ENCODE data around the gene AFF3.

Gene AFF3

GRCh38 chr2:99888617-99889016 is 253.8 kb downstream of the AFF3 start:
- no peak for TF ChIP-seq CTCF (conservative IDR thresholded peaks at IDR 0.05; ENCODE audit: low read depth, low read length)
- DNase-seq (ENCODE audit: low read depth) = no peak

DNA sequence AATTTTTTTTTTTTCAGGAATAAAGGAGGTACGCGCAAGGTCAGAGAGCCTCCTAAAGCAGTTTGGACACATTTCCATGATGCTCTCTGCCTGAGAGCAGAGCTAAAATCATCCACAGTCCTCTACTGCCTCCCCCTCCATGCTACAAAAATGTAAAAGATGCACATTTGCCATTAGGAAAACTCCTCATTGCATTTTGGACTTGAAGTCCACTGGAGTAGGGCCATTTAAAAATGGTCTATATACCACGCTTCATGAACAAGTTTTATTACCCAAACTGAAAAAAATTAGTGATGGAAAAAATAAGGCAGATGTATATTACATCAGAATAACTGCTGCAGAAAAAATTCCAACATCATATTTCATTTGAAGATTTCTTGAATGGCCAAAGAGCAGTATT is 256.0 kb downstream of the AFF3 start:
- no peak for TF ChIP-seq CTCF (conservative IDR thresholded peaks at IDR 0.05; ENCODE audit: low read depth, low read length)
- DNase-seq (ENCODE audit: low read depth) = no peak
- no peak overlapping the region for H3K4me3 ChIP-seq (ENCODE audit: low read depth, low read length)

More at GRCh38 chr2:99888617-99889016, 253.8 kb downstream of the AFF3 start:
- no peak overlapping the region for H3K4me3 ChIP-seq (ENCODE audit: low read depth, low read length)

- TF ChIP-seq CTCF (conservative IDR thresholded peaks at IDR 0.05; ENCODE audit: low read depth, low read length) = no peak
- no peak for DNase-seq (ENCODE audit: low read depth)
- no peak overlapping the region for H3K4me3 ChIP-seq (ENCODE audit: low read depth, low read length)
These were observed 259.0 kb downstream of the AFF3 start for GRCh38 chr2:99883358-99883757.

GRCh38 chr2:99881901-99882591 is 260.3 kb downstream of the AFF3 start:
- peak; percentile 96 for DNase-seq (ENCODE audit: low read depth)
- H3K4me3 ChIP-seq (ENCODE audit: low read depth, low read length) = no peak overlapping the region
- TF ChIP-seq CTCF (conservative IDR thresholded peaks at IDR 0.05; ENCODE audit: low read depth, low read length) = no peak

DNA sequence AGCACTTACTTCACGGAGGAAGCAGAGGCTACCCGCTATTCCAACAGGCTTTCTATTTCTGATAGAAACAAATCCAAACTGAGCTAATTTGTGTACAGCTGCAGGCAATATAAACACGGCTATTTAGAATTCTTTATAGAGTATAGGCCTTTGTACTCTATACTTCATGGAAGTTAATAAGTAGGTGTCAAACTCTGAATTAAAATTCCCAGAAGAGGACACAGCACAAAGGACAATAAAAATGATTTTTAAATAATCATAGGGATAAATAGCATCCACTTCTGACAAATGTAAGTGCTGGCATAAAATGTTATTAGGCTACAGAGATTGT is 261.5 kb downstream of the AFF3 start:
- no peak for TF ChIP-seq CTCF (conservative IDR thresholded peaks at IDR 0.05; ENCODE audit: low read depth, low read length)
- no peak for DNase-seq (ENCODE audit: low read depth)
- H3K4me3 ChIP-seq (ENCODE audit: low read depth, low read length) = no peak overlapping the region

GRCh38 chr2:99880148-99880963 is 262.0 kb downstream of the AFF3 start:
- no peak overlapping the region for H3K4me3 ChIP-seq (ENCODE audit: low read depth, low read length)
- TF ChIP-seq CTCF (conservative IDR thresholded peaks at IDR 0.05; ENCODE audit: low read depth, low read length) = no peak
- DNase-seq (ENCODE audit: low read depth) = peak; percentile 74

All from choroid plexus epithelial cell (primary cell).